ENCODE results near the gene KLF6.

Gene KLF6

GRCh38 chr10:3784510-3785250, at the start of gene KLF6:
KLF6 (minus strand) TSS chr10:3785209; CDS start chr10:3785014, 195 bp downstream.
- H3K36me3 Mint-ChIP-seq (ENCODE audit: low read depth): peaks cover 38% of the 10 kb centered on the region
- no peak for TF ChIP-seq CTCF (IDR thresholded peaks at IDR 0.05; ENCODE audit: unreplicated experiment in 3 of 3)
- no peaks in the 10 kb centered on the region for H3K27me3 Mint-ChIP-seq (ENCODE audit: low read depth)
- H3K4me1 Mint-ChIP-seq: peaks cover 40% of the 10 kb centered on the region
- peaks cover 5% of the 10 kb centered on the region for H3K9me3 Mint-ChIP-seq
- peak within 1 kb of the TSS; percentile 98 to 99 (median 99) for H3K27ac Mint-ChIP-seq
- peak within 1 kb of the TSS; percentile 96 to 99 (median 96) for H3K4me3 Mint-ChIP-seq

- peaks cover 2% of the 10 kb centered on the region for H3K9me3 Mint-ChIP-seq
- no peak overlapping the region for H3K4me3 Mint-ChIP-seq
- TF ChIP-seq CTCF (IDR thresholded peaks at IDR 0.05; ENCODE audit: unreplicated experiment in 3 of 3): no peak
- H3K27me3 Mint-ChIP-seq (ENCODE audit: low read depth): peaks cover 13% of the 10 kb centered on the region
- peaks cover 53% of the 10 kb centered on the region for H3K4me1 Mint-ChIP-seq
- H3K36me3 Mint-ChIP-seq (ENCODE audit: low read depth): no peaks in the 10 kb centered on the region
- H3K27ac Mint-ChIP-seq: no peak overlapping the region
Observed at GRCh38 chr10:3834404-3834803, 49.4 kb upstream of the KLF6 start.

GRCh38 chr10:3833046-3833445, 48.0 kb upstream of the KLF6 start:
- Mint-ChIP-seq H3K27ac (no peak overlapping the region), H3K27me3 (ENCODE audit: low read depth) (peaks cover 9% of the 10 kb centered on the region), H3K4me1 (peaks cover 63% of the 10 kb centered on the region), H3K4me3 (no peak overlapping the region), H3K9me3 (peaks cover 2% of the 10 kb centered on the region), H3K36me3 (ENCODE audit: low read depth) (no peaks in the 10 kb centered on the region)
- TF ChIP-seq CTCF (IDR thresholded peaks at IDR 0.05; ENCODE audit: unreplicated experiment in 3 of 3): no peak

GRCh38 chr10:3832022-3832786, 47.2 kb upstream of the KLF6 start:
- no peaks in the 10 kb centered on the region for H3K36me3 Mint-ChIP-seq (ENCODE audit: low read depth)

GRCh38 chr10:3831608-3832007, 46.6 kb upstream of the KLF6 start:
- Mint-ChIP-seq H3K36me3 (ENCODE audit: low read depth) (no peaks in the 10 kb centered on the region), H3K9me3 (peaks cover 2% of the 10 kb centered on the region), H3K27me3 (ENCODE audit: low read depth) (peaks cover 6% of the 10 kb centered on the region), H3K27ac (peak overlapping the region in 2 of 3 experiments; percentile 15), H3K4me3 (no peak overlapping the region), H3K4me1 (peaks cover 70% of the 10 kb centered on the region)
- TF ChIP-seq CTCF (IDR thresholded peaks at IDR 0.05; ENCODE audit: unreplicated experiment in 3 of 3): no peak

More at GRCh38 chr10:3832022-3832786, 47.2 kb upstream of the KLF6 start:
- Mint-ChIP-seq H3K9me3 (peaks cover 2% of the 10 kb centered on the region), H3K4me1 (peaks cover 67% of the 10 kb centered on the region), H3K27ac (peak overlapping the region in 2 of 3 experiments; percentile 15), H3K4me3 (no peak overlapping the region), H3K27me3 (ENCODE audit: low read depth) (peaks cover 6% of the 10 kb centered on the region)
- TF ChIP-seq CTCF (IDR thresholded peaks at IDR 0.05; ENCODE audit: unreplicated experiment in 3 of 3): no peak
